Activated CD8-positive, alpha-beta memory T cell treated with anti-CD3 and anti-CD28 coated beads for 48 hours (primary cell): Measurements from ENCODE around the gene PEAR1.

ENCODE experiments used
- DNase-seq, 3 experiments: peaks; one replicate each; pipeline ENCODE4 v3.0.0-alpha.2; 2020; ENCODE audit warnings: low read depth in 2 of 3, low spot score in 2 of 3

Gene PEAR1, protein sequence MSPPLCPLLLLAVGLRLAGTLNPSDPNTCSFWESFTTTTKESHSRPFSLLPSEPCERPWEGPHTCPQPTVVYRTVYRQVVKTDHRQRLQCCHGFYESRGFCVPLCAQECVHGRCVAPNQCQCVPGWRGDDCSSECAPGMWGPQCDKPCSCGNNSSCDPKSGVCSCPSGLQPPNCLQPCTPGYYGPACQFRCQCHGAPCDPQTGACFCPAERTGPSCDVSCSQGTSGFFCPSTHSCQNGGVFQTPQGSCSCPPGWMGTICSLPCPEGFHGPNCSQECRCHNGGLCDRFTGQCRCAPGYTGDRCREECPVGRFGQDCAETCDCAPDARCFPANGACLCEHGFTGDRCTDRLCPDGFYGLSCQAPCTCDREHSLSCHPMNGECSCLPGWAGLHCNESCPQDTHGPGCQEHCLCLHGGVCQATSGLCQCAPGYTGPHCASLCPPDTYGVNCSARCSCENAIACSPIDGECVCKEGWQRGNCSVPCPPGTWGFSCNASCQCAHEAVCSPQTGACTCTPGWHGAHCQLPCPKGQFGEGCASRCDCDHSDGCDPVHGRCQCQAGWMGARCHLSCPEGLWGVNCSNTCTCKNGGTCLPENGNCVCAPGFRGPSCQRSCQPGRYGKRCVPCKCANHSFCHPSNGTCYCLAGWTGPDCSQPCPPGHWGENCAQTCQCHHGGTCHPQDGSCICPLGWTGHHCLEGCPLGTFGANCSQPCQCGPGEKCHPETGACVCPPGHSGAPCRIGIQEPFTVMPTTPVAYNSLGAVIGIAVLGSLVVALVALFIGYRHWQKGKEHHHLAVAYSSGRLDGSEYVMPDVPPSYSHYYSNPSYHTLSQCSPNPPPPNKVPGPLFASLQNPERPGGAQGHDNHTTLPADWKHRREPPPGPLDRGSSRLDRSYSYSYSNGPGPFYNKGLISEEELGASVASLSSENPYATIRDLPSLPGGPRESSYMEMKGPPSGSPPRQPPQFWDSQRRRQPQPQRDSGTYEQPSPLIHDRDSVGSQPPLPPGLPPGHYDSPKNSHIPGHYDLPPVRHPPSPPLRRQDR

DNA sequence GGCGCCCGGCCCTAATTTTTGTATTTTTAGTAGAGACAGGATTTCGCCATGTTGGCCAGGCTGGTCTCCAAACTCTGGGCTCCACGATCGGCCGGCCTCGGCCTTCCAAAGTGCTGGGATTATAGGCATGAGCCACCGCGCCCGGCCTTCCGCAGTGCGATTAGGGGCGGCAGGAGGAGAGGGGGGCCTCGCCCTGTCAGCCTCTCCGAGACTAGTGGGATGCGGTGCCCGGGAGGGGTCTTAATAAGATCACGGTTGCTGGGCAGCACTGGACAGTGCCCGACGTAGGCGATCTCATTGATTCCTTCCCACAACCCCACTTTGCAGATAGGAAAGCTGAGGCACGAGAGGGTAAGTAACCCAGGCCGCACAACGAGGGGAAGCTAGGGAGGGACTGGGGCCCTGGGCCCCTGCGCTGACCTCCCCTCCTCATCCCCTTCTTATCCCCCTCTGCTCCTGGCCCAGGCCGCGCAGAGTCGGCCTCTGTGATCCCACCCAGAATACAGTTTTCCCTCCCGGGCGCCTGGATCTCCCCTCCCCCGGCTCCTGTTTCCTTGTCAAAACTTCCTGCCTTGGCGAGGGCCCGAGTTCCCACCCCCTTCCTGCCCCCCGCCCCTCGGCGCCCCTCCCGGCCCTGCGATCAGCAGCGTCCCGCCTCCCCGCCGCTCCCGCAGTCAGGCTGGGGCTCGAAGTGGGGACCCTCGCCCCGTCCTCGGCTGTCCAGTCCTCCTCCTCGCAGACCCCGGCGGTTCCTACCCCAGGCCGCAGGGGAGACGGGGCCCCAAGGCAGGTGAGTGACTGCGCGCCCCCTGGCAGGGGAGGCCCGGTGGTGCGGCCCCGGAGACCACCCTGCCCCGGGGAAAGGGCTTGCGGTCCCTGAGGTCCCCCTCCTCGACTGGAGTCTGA, at the start of gene PEAR1:
PEAR1 (plus strand) TSS at position 671 of the 906 bp plus-strand sequence. CDS start 10,209 bp downstream, outside the sequence.
- no peak for DNase-seq

DNA sequence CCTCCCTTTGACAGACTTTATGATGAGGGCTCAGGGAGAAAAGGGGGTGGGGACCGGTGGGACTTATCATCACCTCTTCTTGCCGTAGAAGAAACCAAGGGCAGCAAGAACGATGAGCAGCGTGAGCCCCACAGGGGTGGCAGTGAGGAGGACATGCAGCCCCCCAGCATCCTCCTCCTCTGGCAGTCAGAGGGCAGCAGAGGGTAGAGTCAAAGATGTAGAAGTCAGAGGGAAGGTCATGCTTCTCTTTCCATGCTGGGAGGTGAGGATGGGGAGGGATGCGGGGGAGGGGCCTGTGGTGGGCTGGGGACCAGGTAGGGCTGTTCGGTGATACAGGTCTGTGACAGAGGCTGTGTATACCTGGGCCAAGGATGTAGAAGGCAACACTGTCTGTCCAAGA, 49.4 kb upstream of the PEAR1 start:
- no peak for DNase-seq

DNA sequence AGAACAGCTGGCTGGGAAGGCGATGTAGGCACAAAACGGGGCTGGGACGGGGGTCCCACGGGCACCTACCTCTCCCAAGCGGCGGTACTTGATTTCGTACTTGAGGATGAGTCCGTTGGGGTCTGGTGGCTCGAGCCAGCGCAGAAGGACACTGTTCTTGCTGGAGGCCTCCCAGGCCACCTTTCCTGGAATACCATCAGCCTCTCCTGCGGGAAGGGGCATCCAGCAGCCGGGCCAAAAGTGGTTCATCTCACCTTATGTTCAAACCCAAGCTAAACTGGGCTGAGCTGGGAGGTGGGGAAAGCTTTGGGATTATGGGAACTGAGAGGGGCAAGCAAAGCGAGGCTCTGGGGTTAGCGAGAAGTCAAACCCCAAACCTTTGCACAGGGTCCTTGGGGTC, 48.9 kb upstream of the PEAR1 start:
- DNase-seq, result no peak

DNA sequence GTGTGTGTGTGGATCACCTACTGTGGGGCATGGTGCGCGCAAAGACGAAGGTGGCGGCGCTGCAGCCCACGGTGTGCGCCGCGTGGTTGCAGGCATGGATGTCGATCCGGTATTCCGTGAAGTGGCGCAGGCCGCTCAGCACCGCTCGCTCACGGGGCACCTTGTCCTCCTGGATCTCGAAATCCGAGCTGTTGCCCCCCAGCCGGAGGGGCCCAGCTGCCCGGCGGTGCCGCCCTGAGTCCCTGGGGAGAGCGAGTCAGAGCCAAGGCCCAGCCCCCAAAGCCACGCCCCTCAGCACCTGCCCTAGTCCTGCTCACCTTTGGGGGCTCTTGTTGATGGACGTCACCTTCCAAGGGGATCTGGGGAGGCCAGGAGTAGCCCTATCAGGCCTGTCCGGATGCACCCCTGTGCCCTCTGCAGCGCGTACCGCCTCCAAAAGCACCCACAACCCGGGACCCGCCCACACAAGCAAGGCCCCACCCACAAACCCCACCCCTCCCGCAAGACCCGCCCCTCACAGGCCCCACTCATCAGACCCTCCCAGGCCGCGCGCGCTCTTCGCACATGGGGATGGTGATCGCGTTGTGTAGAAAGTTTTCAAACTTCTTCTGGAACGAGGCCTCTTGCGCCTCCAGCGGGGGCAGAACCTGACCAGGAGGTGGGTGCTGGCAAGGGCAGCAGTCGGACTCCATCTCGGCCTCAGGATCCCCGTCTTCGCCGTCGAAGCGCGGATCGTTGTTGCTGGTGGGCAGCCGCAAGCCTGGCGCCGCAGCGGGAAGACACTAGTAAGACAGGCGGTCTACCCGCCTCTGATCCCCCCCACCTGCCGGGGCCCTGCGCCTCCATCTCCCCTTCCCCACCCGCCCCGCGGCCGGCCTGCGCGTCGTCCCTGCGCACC, 48.2 kb upstream of the PEAR1 start:
- no peak for DNase-seq

DNA sequence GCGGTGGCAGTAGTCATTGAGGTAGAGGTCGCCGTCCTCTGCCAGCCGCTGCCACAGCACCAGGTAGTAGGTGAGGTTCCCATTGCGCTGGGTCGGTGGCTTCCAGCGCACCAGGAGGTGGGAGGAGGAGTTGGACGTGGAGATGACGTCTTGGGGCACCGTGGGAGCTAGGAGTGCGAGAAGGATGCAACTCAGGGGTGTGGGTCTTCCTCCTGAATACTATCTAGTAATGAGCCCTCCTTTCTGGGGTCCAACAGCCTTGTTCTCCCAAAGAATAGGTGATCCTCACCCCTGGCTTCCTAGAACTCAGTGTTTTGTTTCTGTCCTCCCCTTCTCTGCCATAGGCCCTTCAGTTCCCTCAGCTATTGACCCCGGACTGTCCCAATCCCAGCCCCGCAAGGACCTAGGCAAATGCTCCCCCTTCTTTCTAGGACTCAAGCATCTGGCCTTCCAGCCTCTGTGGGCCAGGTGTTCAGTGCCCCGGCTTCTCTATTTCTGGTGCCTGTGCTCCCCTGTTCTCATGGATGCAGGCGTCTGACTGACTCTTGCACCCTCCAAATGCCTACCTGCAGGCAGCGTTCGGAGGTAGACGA, 47.5 kb upstream of the PEAR1 start:
- DNase-seq, result no peak

DNA sequence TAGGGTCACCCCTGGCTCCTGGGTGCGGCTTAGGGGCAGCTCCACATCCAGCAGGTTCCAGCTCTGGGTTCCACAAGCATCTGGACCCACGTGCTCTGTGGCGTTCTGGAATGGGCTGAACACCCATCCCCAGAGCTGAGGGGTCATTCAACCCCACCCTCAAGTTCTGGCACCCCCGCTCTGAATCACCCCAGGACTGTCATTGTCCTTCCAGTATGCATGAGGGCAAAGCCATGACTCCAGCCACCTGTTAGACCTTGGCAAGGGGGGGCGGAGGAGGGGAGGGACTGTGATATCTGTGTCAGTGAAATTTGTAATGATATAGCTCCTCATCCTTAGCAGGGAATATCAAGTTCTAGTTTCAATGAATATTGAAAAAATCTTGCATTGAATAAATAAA, 46.9 kb upstream of the PEAR1 start:
- no peak for DNase-seq

DNA sequence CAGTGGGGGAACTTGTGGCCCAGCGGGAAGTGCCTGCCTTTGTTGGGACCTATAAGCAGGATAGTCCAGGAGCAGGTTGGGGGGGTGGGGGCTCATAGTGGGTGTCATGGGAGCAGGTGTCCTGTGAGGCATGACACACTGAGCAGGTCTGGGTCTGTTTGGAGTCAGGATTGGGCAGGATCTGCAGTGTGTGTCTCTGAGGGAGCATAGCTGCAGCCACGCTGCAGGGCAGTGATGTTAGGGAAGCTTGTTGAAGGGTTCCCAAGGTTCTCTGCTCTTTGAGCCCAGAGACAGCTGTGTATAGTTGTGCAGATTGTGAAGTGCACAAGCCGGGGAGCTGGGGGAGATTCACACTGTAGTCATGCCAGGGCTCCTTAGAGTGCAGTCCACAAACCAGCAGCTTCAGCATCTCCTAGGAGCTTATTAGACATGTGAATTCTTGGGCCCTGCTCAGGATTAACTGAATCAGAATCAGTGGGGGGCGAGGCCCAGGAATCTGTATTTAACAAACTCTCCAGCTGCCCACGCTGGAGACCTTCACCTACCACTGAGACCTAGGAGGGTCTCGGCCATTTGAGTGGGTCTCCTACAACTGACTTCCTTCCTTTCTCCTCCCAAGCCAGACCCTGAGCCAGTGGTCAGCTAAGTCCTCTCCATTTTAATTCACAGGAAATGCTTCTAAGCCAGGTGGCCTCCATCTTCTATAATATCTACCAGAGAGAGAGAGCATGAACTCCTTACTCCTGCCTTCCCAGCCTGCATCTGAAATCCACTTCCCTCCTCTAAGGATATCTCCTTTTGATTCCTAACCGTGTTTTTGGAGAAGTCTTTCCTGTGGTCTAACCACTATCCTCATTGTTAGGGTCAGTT, 45.7 kb upstream of the PEAR1 start:
- DNase-seq, result no peak

DNA sequence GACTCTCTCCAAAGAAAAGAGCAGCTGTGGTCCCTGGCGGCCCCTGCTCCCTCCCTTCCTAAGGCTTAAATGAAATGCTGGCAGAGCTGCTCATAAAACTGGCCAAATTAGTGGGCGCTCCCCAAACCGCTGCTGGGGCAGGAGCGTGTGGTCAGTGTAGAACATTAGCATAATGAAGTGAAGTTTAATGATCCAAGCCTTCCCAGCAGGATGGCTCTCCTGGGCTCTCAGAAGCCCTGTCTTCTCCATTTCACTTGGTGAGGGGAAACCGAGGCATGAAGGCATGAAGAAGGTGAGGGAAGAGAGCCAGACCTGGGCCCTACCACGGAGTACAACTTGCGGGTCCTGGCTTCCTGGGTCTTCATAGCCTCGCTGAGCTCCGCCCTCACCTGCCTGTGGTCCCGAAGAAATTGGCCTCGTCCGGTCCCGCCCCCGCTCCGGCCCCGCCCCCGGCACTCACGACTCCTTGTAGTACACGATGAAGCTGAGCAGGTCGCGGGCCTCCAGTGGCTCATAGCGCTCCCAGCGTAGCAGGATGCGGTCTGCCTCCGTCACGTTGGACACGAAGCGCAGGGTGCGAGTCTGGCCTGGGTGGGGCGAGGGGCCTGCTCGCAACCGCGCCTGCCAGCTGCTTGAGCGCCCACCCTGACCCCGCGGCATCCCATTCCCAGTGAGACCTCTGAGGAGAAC, 44.9 kb upstream of the PEAR1 start:
- peak in 2 of 3 experiments; percentile 49 to 55 for DNase-seq

DNA sequence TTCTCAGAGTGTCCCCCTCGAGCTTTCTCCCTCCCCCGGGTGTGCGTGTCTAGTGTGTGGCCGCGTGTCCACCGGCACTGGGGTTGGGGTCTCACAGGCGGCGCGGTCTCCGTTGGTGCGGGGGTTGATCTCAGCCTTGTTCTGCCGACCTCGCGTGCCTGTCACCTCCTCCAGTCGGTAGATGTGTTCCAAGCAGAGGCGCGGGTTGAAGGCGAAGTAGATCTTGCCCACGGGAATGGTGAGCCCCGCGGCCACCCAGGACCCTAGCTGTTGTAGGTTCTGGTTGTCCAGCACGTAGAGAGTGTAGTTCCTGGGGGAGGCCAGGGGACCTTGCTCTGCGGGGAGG, 44.4 kb upstream of the PEAR1 start:
- no peak for DNase-seq

DNA sequence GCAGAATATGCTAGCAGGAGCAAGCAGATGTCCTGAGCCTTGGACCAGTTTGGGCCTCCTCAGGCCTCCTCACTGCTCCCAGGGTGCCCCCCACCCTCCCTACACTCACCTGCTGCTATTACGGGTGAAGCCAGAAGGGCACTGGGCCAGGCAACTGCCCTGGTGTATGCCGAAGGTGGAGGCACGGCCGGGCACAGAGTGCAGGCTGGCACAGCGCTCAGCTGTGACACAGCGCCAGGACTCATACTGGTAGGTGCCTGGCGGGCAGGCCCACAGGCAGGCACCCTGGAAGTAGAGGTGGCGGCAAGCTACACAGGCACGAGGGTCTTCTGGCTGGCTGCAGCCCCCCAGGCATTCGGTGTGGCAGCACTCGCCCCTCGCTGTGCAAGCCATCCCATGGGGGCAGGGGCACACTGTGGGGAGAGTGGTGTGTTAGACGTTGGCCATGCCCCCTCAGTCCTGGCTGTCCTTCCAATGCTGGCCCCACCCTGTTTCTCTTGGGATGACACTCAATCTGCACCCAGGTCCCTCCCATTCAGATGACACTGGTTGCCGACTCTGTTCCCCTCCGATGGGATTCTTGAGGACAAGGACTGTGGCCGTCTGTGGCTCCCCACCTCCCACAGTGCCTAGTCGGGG, 41.6 kb upstream of the PEAR1 start:
- DNase-seq, result no peak

DNA sequence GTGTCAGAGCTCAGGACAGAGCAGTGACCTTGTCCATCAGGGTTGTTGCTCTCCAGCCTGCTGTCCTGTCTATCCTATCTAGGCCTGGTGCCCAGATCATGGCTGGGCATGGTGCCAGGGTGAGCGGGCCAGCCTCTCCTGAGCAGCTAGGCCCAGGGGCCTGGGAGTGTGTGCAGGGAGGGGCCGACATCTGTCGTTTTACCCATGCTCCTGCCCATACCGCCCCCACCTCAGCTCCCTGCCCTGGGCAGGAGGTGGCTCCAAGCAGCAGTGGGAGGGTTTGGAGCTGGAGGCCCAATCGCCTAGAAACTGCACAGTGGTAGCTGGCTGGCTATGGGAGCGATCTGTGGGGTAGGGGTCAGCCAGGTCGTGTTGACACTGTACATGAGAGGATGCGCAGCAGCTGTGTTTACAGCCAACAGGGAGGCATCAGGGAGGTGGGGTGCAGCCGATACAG, 41.1 kb upstream of the PEAR1 start:
- no peak for DNase-seq

DNA sequence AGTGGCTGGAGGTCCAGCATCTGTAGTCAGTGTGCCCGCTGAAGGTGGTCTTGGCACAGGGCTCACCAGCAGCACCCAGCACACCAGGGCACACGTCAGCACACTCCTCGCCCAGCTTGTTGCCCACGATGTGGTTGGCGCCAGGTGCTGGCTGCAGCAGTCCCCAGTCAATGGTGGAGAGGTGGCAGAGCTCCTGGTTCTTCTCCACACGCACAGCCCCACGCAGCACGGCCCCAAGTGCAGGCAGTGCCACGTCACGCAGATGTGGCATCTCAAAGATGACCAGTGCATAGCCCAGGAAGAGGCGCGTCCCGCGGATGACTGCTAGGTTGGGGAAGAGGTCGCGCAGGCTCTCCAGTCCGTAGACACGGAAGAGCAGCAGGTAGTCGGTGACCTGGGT, 39.8 kb upstream of the PEAR1 start:
- DNase-seq, result no peak

DNA sequence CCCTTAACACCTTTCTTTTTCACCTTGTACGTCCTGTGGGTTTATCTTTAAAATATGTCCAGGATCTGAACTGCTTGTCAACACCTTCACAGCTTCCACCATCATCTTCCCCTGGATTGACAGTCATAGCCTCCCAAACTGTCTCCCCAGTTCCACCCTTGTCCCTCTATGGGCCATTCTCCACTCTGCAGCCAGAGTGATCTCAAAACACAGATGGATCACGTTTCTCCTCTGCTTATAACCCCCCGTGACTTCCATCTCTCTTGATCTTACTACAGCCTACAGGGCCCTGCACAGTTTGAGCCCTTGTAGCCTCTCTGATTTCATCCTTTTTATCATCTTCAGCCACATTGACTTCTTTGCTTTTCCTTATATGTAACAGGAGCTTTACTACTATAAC, 38.9 kb upstream of the PEAR1 start:
- DNase-seq, result no peak

DNA sequence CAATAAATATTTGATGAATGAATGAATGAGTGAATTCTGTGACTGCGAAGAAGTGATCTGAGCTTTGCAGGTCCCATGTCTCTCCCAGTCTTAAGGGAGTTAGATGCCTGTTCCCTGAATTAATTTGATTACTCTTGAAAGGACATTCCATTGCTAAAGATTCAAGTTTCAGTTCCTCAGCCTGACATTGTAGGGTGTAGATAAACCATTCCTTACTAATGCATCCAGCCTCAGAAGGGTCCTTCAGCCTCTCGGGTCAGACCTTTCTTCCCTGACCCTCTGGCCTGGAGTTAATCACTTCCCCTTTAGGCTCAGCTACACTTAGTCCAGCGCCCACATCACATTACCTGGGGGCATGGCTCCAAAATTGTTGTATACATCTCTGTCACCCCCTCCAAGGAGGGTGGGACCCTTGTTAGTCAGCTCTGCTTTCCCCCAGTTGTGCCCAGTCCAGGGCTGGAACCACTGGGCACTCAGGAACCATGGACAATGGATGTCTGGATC, 37.2 kb upstream of the PEAR1 start:
- no peak for DNase-seq

DNA sequence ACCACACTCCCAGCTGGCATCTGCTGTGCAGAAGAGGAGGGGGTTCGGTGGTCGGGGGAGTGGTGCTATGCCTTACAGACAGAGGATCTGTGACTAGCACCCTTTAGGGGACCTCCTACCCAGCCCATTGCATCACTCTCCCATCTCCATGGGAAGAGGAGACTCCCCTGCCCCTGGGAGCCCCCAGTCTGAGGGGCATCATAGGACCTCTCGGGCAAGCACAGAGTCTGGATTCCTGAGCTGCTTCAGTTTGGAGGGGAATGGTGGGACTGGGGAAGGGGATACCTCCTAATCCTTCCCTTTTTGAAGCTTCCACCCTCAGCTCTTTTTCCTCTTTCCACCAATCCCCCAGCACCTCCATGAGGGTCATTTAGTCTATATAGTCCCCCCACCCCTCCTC, 36.0 kb upstream of the PEAR1 start:
- DNase-seq, result no peak

DNA sequence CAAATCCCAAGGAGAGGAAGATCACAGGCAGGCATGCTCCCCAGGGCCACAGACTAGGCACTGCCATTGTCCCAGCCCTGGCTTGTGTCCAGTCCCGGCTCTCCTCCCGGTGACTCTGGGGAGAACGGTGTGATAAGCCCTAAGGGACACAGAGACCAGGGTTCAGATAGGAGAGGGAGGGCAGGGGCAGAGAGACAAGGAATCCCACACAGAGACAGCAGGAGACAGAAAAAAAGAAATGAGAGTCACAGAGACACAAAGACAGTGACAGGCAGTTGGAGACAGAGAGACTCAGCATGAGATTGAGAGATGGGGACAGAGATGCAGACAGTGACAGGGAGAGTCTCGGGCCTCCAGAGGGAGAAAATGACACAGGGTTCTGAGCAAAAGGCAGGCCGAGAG, 35.0 kb upstream of the PEAR1 start:
- DNase-seq, result no peak

DNA sequence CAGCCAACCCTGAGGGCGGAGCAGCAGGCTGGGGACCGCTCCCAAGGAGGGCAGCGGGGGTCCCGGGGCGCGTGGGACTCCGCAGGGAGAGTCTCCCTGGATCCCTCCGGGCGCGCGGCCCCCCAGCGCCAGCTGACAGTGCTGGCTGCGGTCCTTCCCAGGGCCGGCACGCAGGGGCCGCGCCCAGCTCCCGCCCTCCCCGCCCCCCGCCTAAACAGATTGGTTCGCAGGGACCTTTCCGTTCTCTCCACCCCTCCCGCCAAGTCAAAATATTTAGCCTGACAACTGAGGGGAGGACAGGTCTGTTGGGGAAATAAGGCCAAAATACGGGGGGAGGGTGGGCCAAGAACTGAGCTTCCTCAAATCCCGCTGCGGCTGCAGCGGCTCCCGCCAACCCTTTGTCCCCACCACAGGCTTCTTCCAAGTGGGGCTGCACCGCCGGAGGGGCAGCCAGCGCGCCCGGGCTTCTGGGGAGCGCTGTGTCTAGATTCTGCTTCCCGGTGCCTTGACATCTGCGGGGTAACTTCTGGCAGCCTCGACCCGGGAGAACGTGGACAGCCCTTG, 34.5 kb upstream of the PEAR1 start, which contains the start of gene INSRR:
INSRR (minus strand) TSS at position 159 of the 564 bp plus-strand sequence. CDS start 496 bp downstream, outside the sequence.
- DNase-seq, result no peak
